Mammary epithelial cell (primary cell): ENCODE measurements around the gene GEN1.

Experiments
- EZH2 ChIP-seq: IDR thresholded peaks from 2 replicates; pipeline ENCODE4 v1.6.1; 2012; ENCODE audit warnings: low read length, inconsistent platforms, borderline replicate concordance
- TF ChIP-seq, protein P1 (sequence below), 2 donors: IDR thresholded peaks in 1 of 2; conservative IDR thresholded peaks in 1 of 2; 2 replicates each; pipeline ENCODE4 v1.5.1; 2011 to 2012; ENCODE audit warnings: inconsistent platforms in 2 of 2, low read length in 2 of 2, mild to moderate bottlenecking in 2 of 2, control low read depth in 1 of 2, low read depth in 1 of 2; ENCODE audit not compliant: insufficient read depth in 1 of 2; ENCODE audit errors: extremely low read depth in 1 of 2

DNA sequence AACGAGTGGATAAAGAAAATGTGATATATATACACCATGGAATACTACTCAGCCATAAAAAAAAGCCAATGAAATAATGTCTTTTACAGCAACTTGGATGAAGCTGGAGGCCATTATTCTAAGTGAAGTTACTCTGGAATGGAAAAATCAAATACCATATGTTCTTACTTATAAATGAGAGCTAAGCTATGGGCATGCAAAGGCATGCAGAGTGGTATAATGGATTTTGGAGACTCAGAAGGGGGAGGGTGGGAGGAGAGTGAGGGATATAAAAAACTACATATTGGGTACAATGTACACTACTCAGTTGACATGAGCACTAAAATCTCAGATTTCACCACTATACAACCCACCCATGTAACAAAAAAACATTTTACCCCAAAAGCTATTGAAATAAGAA lies 60.7 kb downstream of the GEN1 start:
- TF ChIP-seq, protein P1, sequence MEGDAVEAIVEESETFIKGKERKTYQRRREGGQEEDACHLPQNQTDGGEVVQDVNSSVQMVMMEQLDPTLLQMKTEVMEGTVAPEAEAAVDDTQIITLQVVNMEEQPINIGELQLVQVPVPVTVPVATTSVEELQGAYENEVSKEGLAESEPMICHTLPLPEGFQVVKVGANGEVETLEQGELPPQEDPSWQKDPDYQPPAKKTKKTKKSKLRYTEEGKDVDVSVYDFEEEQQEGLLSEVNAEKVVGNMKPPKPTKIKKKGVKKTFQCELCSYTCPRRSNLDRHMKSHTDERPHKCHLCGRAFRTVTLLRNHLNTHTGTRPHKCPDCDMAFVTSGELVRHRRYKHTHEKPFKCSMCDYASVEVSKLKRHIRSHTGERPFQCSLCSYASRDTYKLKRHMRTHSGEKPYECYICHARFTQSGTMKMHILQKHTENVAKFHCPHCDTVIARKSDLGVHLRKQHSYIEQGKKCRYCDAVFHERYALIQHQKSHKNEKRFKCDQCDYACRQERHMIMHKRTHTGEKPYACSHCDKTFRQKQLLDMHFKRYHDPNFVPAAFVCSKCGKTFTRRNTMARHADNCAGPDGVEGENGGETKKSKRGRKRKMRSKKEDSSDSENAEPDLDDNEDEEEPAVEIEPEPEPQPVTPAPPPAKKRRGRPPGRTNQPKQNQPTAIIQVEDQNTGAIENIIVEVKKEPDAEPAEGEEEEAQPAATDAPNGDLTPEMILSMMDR (conservative IDR thresholded peaks at IDR 0.05 in 1 of 2, IDR thresholded peaks at IDR 0.05 in 1 of 2; ENCODE audit: extremely low read depth in 1 of 2, insufficient read depth in 1 of 2, low read depth in 1 of 2, low read length in 2 of 2) = no peak
- TF ChIP-seq EZH2 = no peak
